Stomach (tissue), 9 donors: ENCODE data around the gene PPIL4. TPM values are rescaled to one million over a fixed set of nuclear protein-coding genes. Genes with fewer than 3 reads are reported as not detected.

Source experiments
- DNase-seq, 2 donors: peaks; one replicate each; pipeline versions ENCODE4 v3.0.0 to v3.0.0-alpha.2; 2013 to 2019
- H3K27ac ChIP-seq, 5 donors: fragments of 200-600 bp in 4 of 5; sonication (generic) in 4 of 5; one replicate each; pipeline ENCODE4 v1.5.1; 2013 to 2019; ENCODE audit warnings: mild to moderate bottlenecking in 1 of 5, moderate library complexity in 1 of 5
- H3K27me3 ChIP-seq, 3 donors: fragments of 200-600 bp; sonication (generic); one replicate each; pipeline ENCODE4 v1.5.1; 2017 to 2019; ENCODE audit warnings: mixed run types in 1 of 3
- H3K36me3 ChIP-seq, 4 donors: fragments of 200-600 bp; sonication (generic); 1 replicate in 3 of 4; 2 replicates in 1 of 4; pipeline ENCODE4 v1.5.1; 2016 to 2019
- H3K4me1 ChIP-seq, 4 donors: fragments of 200-600 bp; sonication (generic); one replicate each; pipeline ENCODE4 v1.5.1; 2016 to 2019
- H3K4me3 ChIP-seq, 4 donors: fragments of 200-600 bp; sonication (generic) in 3 of 4; one replicate each; pipeline ENCODE4 v1.5.1; 2016 to 2019; ENCODE audit warnings: mild to moderate bottlenecking in 1 of 4
- H3K9me3 ChIP-seq, 4 donors: fragments of 200-600 bp; sonication (generic); one replicate each; pipeline ENCODE4 v1.5.1; 2016 to 2019
- CTCF ChIP-seq, 7 experiments: fragments of 450-650 bp in 4 of 7; fragments of 200-600 bp in 3 of 7; sonication (generic) in 3 of 7; IDR thresholded peaks; one replicate each; pipeline ENCODE4 v1.5.1; 2016 to 2019; ENCODE audit warnings: antibody characterized with exemption in 7 of 7, control low read depth in 2 of 7, mild to moderate bottlenecking in 1 of 7
- EP300 ChIP-seq: sonication (generic); formaldehyde crosslinking; IDR thresholded peaks from one replicate; pipeline ENCODE4 v1.6.1; 2017; ENCODE audit warnings: antibody characterized with exemption
- POLR2A ChIP-seq, 4 donors: fragments of 450-650 bp; IDR thresholded peaks; one replicate each; pipeline ENCODE4 v1.6.1; 2016; ENCODE audit warnings: antibody characterized with exemption in 4 of 4, control low read depth in 2 of 4, mild to moderate bottlenecking in 1 of 4, moderate library complexity in 1 of 4
- POLR2AphosphoS5 ChIP-seq, 3 donors: sonication (generic); formaldehyde crosslinking; IDR thresholded peaks; one replicate each; pipeline ENCODE4 v1.6.1; 2016; ENCODE audit warnings: antibody characterized with exemption in 3 of 3
- WGBS, 5 donors: extraction: QIAGEN DNeasy Blood & Tissue Kit in 3 of 5; methylation state at CpG; one replicate each; pipeline versions ENCODE4 v1.1.5 to v1.1.7; 2013 to 2018; 5-methylcytosine and 5-hydroxymethylcytosine counted together
- intact Hi-C: fragments of 100-400 bp; cut with DNase I; formaldehyde crosslinking; loops from one replicate; pipeline ENCODE4 v1.15.1; 2023; ENCODE audit warnings: low total_unique reads
- polyA plus RNA-seq, 3 donors: library from polyadenylated mRNA; stranded (reverse); fragments of 200-250 nt; gene quantifications; one replicate each; pipeline ENCODE4 v1.2.3, GENCODE V29; 2013
- total RNA-seq, 5 donors: library from RNA; depleted of rRNA; stranded (reverse); fragments of >200 nt; gene quantifications; one replicate each; pipeline versions ENCODE4 v1.1.0 to v1.2.3, GENCODE V29; 2014 to 2016
- donor health status: healthy with polysubstance abuse.
- donor health status: Bipolar disorder and iron deficiency.
- donor health status: healthy.

Gene PPIL4
- total and polyA plus RNA-seq, 8 donors, result 7.6 to 59.7 (median 16.4) TPM

GRCh38 chr6:149493761-149494320 is 52.0 kb downstream of the PPIL4 start:
- no peaks in the 10 kb centered on the region for H3K36me3 ChIP-seq
- intact Hi-C loops, result no loop called here
- no peaks in the 10 kb centered on the region for H3K27me3 ChIP-seq
- no peak overlapping the region for H3K4me3 ChIP-seq
- WGBS, 5 donors, result 48 to 62% (median 56%) methylated on average over 7 of the region's 7 CpGs
- peak overlapping the region in 2 of 5 donors; percentile 15 to 43 for H3K27ac ChIP-seq
- H3K9me3 ChIP-seq, result no peaks in the 10 kb centered on the region
- peak in 2 of 3 donors; percentile 4 to 21 for TF ChIP-seq POLR2AphosphoS5 (IDR thresholded peaks at IDR 0.05)
- no peak for TF ChIP-seq CTCF (IDR thresholded peaks at IDR 0.05)
- peak; percentile 47 to 60 for DNase-seq
- H3K4me1 ChIP-seq, result peaks cover 0 to 6% (median 2%) of the 10 kb centered on the region in 4 donors

GRCh38 chr6:149492798-149493343 is 53.0 kb downstream of the PPIL4 start:
- H3K27me3 ChIP-seq, result no peaks in the 10 kb centered on the region
- H3K4me1 ChIP-seq, result peaks cover 0 to 6% (median 2%) of the 10 kb centered on the region in 4 donors
- no peaks in the 10 kb centered on the region for H3K9me3 ChIP-seq
- no peaks in the 10 kb centered on the region for H3K36me3 ChIP-seq
- 86 to 89% (median 88%) methylated on average over 4 of the region's 4 CpGs for WGBS, 5 donors
- intact Hi-C loops, result no loop called here
- peak overlapping the region in 1 of 5 donors; percentile 15 for H3K27ac ChIP-seq
- no peak for TF ChIP-seq POLR2AphosphoS5 (IDR thresholded peaks at IDR 0.05)
- TF ChIP-seq EP300, result no peak
- no peak for TF ChIP-seq CTCF (IDR thresholded peaks at IDR 0.05)
- no peak for TF ChIP-seq POLR2A (IDR thresholded peaks at IDR 0.05)
- no peak overlapping the region for H3K4me3 ChIP-seq
- DNase-seq, result no peak

GRCh38 chr6:149489967-149490366 is 55.9 kb downstream of the PPIL4 start:
- H3K4me1 ChIP-seq, result peaks cover 0 to 16% (median under 1%) of the 10 kb centered on the region in 4 donors
- no peak overlapping the region for H3K4me3 ChIP-seq
- H3K9me3 ChIP-seq, result no peaks in the 10 kb centered on the region
- H3K36me3 ChIP-seq, result no peaks in the 10 kb centered on the region
- no peaks in the 10 kb centered on the region for H3K27me3 ChIP-seq
- DNase-seq, result no peak
- H3K27ac ChIP-seq, result no peak overlapping the region
- TF ChIP-seq EP300 (no peak), POLR2AphosphoS5 (IDR thresholded peaks at IDR 0.05) (no peak)
- WGBS, 5 donors, result 92 to 97% (median 94%) methylated on average over 4 of the region's 4 CpGs
- intact Hi-C loops, result no loop called here

- Histone ChIP-seq H3K36me3 (no peaks in the 10 kb centered on the region), H3K27me3 (no peaks in the 10 kb centered on the region), H3K27ac (no peak overlapping the region), H3K9me3 (no peaks in the 10 kb centered on the region), H3K4me3 (no peak overlapping the region), H3K4me1 (peaks cover 0 to 18% (median 3%) of the 10 kb centered on the region in 4 donors)
- peak in 1 of 2 donors; percentile 78 for DNase-seq
- TF ChIP-seq POLR2AphosphoS5 (IDR thresholded peaks at IDR 0.05), result no peak
- TF ChIP-seq CTCF (IDR thresholded peaks at IDR 0.05), result no peak
- no peak for TF ChIP-seq EP300
- TF ChIP-seq POLR2A (IDR thresholded peaks at IDR 0.05), result no peak
- intact Hi-C loops, result no loop called here
- WGBS, 5 donors, result 34 to 62% (median 39%) methylated on average over 3 of the region's 3 CpGs
Measured at GRCh38 chr6:149488815-149489214, 57.0 kb downstream of the PPIL4 start.

- intact Hi-C loops, result no loop called here
- DNase-seq, result no peak
- Histone ChIP-seq H3K4me3 (no peak overlapping the region), H3K27me3 (no peaks in the 10 kb centered on the region), H3K36me3 (no peaks in the 10 kb centered on the region), H3K4me1 (peaks cover 0 to 30% (median 6%) of the 10 kb centered on the region in 4 donors), H3K9me3 (no peaks in the 10 kb centered on the region), H3K27ac (no peak overlapping the region)
- WGBS, 5 donors, result 90 to 97% (median 96%) methylated on average over 4 of the region's 4 CpGs
- no peak for TF ChIP-seq EP300
- TF ChIP-seq POLR2AphosphoS5 (IDR thresholded peaks at IDR 0.05), result no peak
- no peak for TF ChIP-seq CTCF (IDR thresholded peaks at IDR 0.05)
- no peak for TF ChIP-seq POLR2A (IDR thresholded peaks at IDR 0.05)
Measured at GRCh38 chr6:149487316-149487715, 58.5 kb downstream of the PPIL4 start.
